GM23248 (cell line): ENCODE results near the gene TMEM121.

ENCODE experiments used
- EZH2 ChIP-seq: fragments of 200-600 bp; sonication (generic); IDR thresholded peaks from 2 replicates; pipeline ENCODE4 v1.6.1; 2018; ENCODE audit warnings: antibody characterized with exemption, mild to moderate bottlenecking; ENCODE audit not compliant: insufficient read depth, poor library complexity, severe bottlenecking
- EZH2phosphoT487 ChIP-seq: fragments of 200-600 bp; sonication (generic); IDR thresholded peaks from 2 replicates; pipeline ENCODE4 v1.6.1; 2018; ENCODE audit warnings: antibody characterized with exemption, moderate library complexity, mild to moderate bottlenecking, low read depth; ENCODE audit not compliant: insufficient read depth

GRCh38 chr14:105527381-105527825, 1.0 kb downstream of the TMEM121 start:
- TF ChIP-seq EZH2 (no peak), EZH2phosphoT487 (no peak)
